GM12872 (cell line): ENCODE data around the gene ATRX.

ENCODE experiments used
- CTCF ChIP-seq: IDR thresholded peaks from 3 replicates; pipeline ENCODE4 v1.5.1; 2011; ENCODE audit warnings: low read depth, mild to moderate bottlenecking, low read length, moderate library complexity; ENCODE audit not compliant: insufficient read depth

ATRX gene

GRCh38 chrX:77572322-77572721 lies 213.7 kb downstream of the ATRX start:
- no peak for TF ChIP-seq CTCF

GRCh38 chrX:77565278-77565677 lies 220.7 kb downstream of the ATRX start:
- TF ChIP-seq CTCF: no peak

- no peak for TF ChIP-seq CTCF
Observed at GRCh38 chrX:77564823-77565222, 221.2 kb downstream of the ATRX start.

GRCh38 chrX:77561372-77561771 lies 224.6 kb downstream of the ATRX start:
- TF ChIP-seq CTCF: no peak

- no peak for TF ChIP-seq CTCF
Observed at GRCh38 chrX:77556276-77556675, 229.7 kb downstream of the ATRX start.

GRCh38 chrX:77548751-77549150 lies 237.3 kb downstream of the ATRX start:
- TF ChIP-seq CTCF: no peak

- no peak for TF ChIP-seq CTCF
Observed at GRCh38 chrX:77528034-77528433, 258.0 kb downstream of the ATRX start.
